ENCODE data around the gene KPNA2.

Gene KPNA2

DNA sequence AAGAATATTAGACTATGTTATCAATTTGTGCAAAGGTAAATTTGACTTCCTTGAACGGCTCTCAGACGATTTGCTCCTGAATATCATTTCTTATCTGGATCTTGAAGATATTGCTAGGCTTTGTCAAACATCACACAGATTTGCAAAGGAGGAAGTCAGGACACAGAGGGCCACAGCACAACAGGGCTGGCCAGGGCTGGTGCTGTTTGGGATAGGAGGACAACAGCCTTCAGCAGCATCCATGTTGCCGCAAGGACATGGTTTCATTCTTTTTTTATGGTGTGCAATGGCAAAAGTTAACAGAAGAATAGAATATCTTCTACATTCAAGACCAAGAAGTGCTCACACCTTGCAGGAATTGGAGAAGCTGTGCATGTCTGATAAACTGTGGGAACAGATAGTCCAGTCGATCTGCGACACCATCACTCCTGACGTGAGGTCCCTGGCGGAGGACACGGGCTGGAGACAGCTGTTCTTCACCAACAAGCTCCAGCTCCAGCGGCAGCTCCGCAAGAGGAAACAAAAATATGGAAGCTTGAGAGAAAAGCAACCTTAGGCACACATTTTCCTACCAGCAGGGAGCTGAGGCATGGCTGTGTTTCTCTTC lies 59.8 kb downstream of the KPNA2 start:
- DNase-seq, result no peak

GRCh38 chr17:68096111-68096510 lies 60.6 kb downstream of the KPNA2 start:
- DNase-seq, result no peak

Measured in hypothalamus (tissue), 51 donors.